D721Med (cell line): ENCODE data around the gene PANX1.

ENCODE experiments used
- DNase-seq: peaks from one replicate; pipeline ENCODE4 v3.0.0; 2011; ENCODE audit warnings: low spot score; ENCODE audit not compliant: insufficient read length
- FAIRE-seq: peaks from 2 replicates; lab custom pipeline; 2011; peaks lifted over from hg19 to GRCh38; lab: Jason Lieb, UNC
- TF ChIP-seq, protein P1 (sequence below): IDR thresholded peaks from 2 replicates; pipeline ENCODE4 v1.5.1; 2012; ENCODE audit warnings: mild to moderate bottlenecking, control low read depth; ENCODE audit not compliant: insufficient read depth; ENCODE audit errors: missing control alignments

Gene PANX1

GRCh38 chr11:94217705-94218104, 89.1 kb downstream of the PANX1 start:
- FAIRE-seq, result no peak

GRCh38 chr11:94218372-94218771, 89.7 kb downstream of the PANX1 start:
- FAIRE-seq, result no peak
- DNase-seq, result no peak
- TF ChIP-seq, protein P1, sequence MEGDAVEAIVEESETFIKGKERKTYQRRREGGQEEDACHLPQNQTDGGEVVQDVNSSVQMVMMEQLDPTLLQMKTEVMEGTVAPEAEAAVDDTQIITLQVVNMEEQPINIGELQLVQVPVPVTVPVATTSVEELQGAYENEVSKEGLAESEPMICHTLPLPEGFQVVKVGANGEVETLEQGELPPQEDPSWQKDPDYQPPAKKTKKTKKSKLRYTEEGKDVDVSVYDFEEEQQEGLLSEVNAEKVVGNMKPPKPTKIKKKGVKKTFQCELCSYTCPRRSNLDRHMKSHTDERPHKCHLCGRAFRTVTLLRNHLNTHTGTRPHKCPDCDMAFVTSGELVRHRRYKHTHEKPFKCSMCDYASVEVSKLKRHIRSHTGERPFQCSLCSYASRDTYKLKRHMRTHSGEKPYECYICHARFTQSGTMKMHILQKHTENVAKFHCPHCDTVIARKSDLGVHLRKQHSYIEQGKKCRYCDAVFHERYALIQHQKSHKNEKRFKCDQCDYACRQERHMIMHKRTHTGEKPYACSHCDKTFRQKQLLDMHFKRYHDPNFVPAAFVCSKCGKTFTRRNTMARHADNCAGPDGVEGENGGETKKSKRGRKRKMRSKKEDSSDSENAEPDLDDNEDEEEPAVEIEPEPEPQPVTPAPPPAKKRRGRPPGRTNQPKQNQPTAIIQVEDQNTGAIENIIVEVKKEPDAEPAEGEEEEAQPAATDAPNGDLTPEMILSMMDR, result no peak

More at GRCh38 chr11:94217705-94218104, 89.1 kb downstream of the PANX1 start:
- no peak for DNase-seq
- TF ChIP-seq, protein P1, result no peak

DNA sequence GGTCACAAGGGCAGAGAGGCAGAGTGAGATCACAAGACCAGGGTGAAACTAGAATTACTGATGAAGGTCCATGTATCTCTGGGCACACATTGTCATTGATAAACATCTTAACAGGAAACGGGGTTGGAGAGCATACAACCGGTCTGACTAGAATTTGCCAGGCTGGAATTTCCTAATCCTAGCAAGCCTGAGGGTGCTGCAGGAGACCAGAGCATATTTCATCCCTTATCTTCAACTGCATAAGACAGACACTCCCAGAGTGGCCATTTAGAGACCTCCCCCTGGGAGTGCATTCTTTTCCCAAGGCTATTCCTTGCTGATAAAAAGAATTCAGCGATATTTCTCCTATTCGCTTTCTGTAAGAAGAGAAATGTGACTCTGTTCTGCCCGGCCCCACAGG, 91.1 kb downstream of the PANX1 start:
- no peak for FAIRE-seq
- DNase-seq, result no peak
- TF ChIP-seq, protein P1, result no peak

DNA sequence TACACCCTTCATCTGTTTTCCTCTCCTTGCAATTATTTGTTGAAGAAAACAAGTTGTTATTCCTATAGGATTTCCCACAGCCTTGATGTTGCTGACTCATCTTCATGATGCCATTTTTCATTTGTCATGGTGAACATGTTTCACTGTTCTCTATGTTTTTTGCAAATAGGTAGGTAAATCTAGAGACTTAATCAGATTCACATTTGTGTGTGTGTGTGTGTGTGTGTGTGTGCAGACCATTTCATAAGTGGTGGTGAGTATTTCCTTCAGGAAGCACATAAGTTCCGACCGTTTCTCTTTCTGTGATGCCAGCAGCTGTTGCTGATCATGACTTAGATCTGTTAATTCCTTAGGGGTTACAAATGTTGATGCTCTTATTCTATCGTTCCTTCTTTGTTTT, 95.4 kb downstream of the PANX1 start:
- TF ChIP-seq, protein P1, result no peak
- FAIRE-seq (no peak), DNase-seq (no peak)
